GM20431 (cell line): ENCODE data around the gene OR2T11.
"Not testable (repeated sequence)": the region's sequence is repeated elsewhere in the genome, so short reads cannot be mapped to it uniquely, and the experiment has no call there.

Experiments used
- in situ Hi-C: fragments of 300-500 bp; cut with MseI, MboI; formaldehyde crosslinking; loops from one replicate; pipeline ENCODE4 v1.15.0; 2020; ENCODE audit warnings: low sequenced_read_pairs; ENCODE audit not compliant: unreplicated experiment

Gene OR2T11

DNA sequence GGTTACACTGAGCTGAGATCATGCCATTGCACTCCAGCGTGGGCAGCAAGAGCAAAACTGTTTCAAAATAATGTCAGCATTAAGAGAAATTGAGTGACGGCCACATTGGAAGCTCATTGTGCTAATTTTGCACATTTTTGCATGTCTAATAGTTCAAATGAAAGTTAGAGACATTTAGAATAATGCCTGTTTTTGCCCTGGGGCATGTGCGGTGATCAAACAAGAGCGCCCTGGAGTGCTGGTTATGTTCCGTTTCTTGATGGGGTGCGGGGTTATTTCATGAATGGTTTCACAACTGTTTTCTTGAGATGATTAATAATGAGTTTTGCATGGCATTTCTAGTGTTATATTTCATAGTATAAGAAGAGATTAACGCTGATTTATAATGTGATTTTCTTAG, 13.1 kb downstream of the OR2T11 start:
- in situ Hi-C loops = no loop called here

DNA sequence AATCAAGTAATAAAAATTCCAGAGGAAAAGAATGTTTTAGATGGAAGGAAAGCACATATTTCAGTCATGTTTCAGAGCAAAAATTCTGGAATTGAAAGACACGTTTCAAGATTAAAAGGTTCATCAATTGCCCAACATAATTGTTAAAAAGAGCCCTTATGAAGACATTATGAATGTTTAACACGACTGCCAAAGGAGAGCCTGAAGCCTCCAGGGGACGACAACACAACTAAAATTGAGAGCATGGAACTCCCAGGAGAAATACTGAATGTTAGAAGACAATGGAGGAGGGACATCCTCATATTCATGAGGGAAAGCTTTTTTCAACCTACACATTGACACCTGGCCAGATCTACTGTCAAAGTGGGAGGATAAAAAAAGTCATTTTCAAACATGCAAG, 16.0 kb downstream of the OR2T11 start:
- in situ Hi-C loops = no loop called here

DNA sequence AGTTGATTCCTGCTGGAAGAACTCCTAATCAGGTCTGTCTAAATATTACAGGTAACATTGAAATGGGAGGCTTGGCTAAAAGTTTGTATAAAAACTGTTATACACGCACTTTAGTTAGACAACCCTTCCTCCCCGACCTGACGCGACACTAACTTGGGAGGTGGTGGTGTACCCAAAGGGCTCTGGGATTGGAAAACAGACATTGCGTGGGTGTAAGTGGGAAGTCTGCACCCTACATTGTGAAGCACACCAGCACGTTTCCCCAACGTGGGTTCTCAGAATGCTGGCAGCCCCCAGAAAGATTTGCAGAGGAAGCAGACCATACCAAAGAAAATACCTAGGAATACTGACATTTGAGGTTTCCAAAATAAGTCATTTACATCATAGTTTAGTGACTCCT, 16.8 kb downstream of the OR2T11 start:
- in situ Hi-C loops = no loop called here

DNA sequence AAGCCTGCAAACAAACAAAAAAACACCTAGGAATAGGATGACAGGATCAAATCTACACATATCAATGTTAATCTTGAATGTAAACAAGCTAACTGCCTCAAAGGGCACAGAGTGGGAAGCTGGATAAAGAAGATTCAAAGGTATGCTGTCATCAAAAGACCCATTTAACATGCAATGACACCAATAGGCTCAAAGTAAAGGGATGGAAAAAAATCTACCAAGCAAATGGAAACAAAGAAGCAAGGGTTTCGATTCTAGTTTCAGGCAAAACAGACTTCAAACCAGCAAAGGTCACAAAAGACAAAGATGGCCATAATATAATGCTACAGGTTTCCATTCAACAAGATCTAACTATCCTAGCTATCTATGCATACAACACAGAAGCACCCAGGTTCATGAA, 21.1 kb downstream of the OR2T11 start:
- in situ Hi-C loops = no loop called here

DNA sequence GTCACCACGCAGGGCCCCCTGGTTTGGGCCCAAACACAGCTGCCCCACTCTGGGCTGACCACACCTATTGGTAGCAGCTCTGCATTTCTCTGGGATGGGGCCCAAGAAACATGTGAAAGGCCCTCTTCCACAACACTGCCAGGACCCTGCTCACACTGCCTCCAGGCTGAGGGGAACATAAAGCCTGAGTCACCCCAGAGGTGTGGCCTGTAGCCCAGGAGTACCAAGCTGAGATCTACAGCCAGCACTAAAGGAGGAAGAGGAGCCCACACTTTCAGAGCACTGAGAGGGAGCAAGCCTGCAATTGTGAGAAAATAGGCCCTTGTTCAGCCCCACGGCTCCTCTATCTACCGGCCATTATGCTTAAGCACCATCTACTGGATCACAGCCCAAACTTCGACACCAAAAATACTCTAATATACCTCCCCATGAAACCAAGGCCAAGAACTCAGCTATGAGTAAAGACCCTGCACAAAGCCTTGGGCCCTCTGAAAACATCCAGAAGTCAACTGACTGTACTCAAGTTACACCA, 22.9 kb downstream of the OR2T11 start:
- in situ Hi-C loops = no loop called here

DNA sequence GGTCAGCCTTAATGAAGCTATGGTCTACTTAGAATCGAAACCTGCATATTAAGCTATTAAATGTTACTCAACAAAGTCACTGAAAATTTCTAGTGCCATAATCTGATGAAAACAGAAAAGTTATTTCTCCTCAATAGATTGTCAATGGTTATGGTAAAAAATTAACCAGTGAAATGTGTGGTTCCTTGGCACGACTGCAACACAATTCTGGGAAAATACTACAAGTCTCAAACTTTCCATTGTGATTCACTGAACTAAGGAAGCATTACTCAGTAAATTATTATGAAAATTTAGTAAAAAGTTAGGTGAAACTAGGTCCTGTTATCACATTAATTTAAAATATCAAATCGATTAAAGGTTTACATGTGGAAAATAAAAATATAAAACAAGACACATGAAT, 24.6 kb downstream of the OR2T11 start:
- in situ Hi-C loops = no loop called here

DNA sequence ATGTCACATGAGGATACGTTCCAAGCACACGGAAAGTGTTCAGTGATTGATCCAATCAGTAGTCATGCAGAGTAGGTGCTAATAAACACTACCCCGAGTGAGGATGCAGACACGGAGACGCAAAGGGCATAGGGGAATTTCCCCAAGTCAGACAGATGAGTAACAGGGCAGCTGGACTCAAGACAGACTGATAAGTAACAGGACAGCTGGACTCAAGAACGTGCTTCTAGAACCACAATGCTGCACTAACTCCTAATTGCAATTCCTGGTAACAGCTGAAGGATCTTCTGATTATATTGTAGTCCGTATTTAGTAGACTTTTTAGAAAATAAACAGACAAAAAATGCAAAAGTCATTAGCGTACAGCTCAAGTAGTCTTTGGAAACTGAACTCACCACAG, 35.5 kb downstream of the OR2T11 start:
- in situ Hi-C loops = no loop called here

DNA sequence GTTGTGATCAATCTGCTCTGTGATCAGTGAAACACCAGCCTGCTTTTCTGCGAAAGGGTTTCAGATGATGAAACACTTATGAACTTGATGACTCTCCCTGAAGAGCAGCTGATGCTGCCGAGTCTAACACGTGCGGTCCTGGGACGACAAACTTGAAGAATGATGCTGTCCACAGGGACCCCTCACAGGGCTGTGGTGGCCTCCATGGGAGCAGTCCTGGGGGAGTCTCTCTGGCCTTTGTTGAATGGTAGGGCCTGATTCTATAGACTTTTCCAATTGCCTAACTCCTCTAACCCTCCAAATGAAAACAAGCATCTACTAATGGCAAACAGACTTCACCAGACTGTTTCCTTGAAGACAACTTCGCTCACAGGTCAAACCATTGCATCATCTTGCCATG, 37.3 kb downstream of the OR2T11 start, which contains the start of gene OR2T10:
OR2T10 (minus strand) TSS at position 112 of the 400 bp plus-strand sequence. CDS start 3,932 bp downstream, outside the sequence.
- in situ Hi-C loops = no loop called here

DNA sequence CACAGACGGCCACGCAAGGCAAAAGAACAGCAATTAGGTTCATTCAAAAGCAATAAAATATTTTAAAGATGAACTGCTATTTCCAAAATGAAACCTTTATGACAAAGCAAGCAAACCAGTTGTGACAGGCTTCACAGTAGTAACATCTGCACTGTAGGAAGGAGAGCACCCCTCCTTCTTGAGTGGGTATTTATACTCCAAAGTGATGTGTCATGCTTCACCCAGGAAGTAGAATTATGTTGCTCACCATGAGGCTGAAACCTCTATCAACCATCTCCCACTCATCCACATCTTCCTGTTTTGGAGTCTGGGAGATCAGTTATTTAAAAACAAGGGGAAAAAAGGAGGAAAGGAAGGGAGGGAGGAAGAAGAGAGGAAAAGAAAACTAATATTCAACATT, 38.3 kb downstream of the OR2T11 start:
- in situ Hi-C loops = no loop called here

DNA sequence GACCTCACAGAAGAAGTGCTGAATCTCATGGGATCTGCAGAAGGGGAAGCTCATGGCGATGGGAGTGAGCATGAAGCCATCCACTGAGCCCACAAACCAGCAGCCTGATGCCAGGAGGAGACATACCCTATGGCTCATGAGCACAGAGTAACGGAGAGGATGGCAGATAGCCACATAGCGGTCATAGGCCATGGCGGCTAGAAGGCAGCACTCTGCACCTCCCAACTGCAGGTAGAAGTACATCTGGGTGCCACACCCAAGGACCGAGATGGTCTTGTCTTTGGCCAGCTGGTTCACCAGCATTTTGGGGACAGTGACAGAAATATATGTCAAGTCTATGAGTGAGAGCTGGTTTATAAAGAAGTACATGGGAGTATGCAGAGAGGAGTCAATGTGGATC, 41.7 kb downstream of the OR2T11 start:
- in situ Hi-C loops = no loop called here

DNA sequence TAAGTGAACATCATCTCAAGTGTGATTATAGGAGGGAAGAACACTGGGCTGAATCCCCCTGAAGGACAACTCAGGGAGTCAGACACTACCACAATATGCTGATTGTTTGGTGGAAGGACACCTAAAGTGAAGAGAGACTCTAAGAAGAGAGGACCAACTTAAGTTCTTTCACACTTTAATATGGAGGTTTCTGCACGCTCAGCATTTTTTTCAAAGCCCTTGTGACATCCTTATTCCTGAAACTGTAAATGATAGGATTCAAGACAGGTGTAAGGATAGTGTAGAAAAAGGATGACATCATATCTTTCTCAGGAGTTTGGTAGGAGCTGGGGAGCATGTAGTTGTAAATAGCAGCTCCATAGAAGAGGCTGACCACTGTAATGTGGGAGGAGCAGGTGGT, 42.2 kb downstream of the OR2T11 start:
- in situ Hi-C loops = no loop called here

DNA sequence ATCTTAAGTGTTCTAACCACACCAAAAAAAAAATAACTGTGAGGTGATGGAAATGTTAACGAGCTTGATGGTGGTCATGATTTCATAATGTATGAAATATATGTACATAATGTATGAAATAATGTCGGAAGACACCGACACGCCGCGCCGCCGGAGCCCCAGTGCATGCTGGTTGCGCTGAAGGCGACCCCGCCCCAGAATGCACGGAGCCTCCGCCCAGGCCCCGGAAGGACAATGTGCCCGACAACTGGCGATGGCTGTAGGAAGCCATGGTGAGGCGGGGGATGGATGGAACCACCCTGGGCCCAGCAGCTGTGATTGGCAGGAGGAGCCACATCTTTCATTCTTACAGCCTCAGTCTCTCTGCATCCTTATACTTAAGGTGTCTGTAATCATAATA, 44.8 kb downstream of the OR2T11 start:
- in situ Hi-C loops = no loop called here

DNA sequence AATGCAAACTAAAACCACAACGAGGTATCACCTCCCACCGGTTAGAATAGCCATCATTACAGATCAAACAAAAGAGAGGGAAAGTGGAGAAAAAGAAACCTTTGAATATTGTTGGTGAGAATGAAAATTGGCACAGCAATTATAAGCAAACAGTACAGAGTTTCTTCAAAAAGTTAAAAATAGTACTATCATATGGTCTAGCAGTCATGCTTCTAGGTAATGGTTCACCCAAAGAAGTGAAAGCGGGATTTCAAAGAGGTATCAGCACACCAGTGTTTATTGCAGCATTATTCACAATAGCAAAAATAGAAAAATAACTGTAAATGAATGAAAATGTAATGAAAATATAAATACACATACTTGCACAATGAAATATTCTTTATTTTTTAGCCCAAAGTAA, 45.6 kb downstream of the OR2T11 start:
- in situ Hi-C loops = no loop called here

DNA sequence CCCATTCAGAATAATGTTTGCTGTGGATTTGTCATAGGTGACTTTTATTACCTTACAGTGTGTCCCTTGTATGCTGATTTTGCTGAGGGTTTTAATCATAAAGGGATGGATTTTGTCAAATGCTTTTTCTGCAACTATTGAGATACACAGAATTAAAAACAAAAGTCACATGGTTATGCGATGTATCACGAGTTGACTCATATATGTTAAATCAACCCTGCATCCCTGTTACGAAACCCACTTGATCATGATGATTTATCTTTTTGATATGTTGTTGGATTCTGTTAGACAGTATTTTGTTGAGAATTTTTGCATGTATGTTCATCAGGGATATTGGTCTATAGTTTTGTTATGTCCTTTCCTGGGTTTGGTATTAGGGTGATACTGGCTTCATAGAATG, 49.6 kb downstream of the OR2T11 start:
- in situ Hi-C loops = no loop called here

DNA sequence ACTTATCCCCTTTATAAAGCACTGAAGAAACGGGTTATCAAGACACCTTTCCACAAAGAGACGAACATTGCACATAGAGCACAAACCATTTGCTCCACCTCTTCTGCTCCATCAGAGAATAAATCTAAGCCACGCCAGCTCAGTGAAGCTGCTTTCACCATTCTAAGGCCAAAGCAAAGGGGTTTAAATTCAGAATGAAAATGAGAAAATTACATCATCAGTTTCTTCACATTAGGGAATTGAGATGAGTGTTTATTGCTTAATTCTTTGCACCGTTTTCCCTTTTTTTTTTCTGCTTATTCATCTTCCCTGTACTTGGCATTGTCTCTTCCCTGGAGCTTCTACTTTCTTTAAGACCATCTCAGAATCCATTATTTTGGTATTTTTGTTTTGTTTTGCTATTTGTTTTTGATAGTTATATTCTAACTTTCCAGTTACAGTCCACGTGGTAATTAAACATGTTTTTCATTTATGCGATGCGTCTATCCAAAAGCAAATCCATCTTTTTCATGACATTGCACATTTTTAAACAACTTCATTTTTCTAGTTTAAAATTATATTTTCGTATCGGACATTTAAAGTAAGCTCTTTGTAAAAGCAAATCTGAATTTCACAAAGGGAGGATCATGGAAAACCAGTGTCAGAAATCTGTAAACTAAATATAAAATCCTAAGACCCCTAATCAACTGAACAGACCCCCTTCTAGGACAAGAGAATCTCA, 58.5 kb downstream of the OR2T11 start:
- in situ Hi-C loops = no loop called here

DNA sequence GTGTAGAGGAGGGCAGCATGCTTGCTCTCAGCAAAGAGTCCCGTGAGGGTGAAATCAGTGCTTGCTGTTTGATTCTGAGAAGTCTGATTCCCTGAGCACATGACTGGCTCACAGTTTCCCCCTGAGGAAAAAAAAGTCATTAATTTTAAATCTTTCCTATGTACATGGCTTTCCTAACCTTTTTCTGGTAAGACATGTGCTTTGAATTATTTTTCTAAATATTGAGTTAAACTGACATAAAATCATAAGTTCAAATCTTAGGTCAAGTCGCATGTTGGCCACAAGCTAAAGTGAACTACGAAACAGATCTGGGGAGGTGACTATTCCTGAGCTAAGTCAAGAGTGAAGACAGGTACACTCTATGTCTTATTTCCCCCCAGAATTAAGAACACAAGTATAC, 60.2 kb downstream of the OR2T11 start, which contains the start of gene OR2T34:
OR2T34 (minus strand) TSS at position 101 of the 400 bp plus-strand sequence; CDS start at position 101, 0 bp downstream.
- in situ Hi-C loops = not testable (repeated sequence)

DNA sequence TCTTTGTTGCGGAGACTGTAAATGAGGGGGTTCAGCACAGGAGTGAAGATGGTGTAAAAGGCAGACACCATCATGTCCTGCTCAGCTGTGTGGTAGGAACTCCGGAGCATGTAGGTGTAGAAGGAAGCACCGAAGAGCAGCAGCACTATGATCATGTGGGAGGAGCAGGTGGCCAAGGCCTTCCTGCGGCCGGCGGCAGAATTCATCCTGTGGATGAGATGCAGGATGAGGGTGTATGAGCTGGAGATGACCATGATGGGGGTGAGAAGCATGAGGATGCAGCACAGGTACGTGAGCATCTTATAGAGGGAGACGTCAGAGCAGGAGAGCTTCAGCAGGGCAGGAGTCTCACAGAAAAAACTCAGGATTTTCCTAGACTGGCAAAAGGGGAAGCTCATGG, 61.0 kb downstream of the OR2T11 start:
- in situ Hi-C loops = not testable (repeated sequence)
